Activated CD8-positive, alpha-beta T cell treated with anti-CD3 and anti-CD28 coated beads for 36 hours (primary cell): ENCODE measurements around the gene DDR1. TPM values are rescaled to one million over a fixed set of nuclear protein-coding genes. Genes with fewer than 3 reads are reported as not detected.
A peak's percentile ranks its signal among the peaks of the same experiment; 100 is the strongest.

ENCODE experiments used
- ATAC-seq: fragments of 200-7000 bp; cut with Tn5 transposase; one replicate; pipeline ENCODE4 v1.10.0; 2021; ENCODE audit warnings: mild to moderate bottlenecking, moderate library complexity
- CTCF ChIA-PET: fragments of 350-600 bp; sonication (Branson Sonifier 250); formaldehyde crosslinking; loops from one replicate; lab custom pipeline; 2021; ENCODE audit warnings: antibody characterized with exemption; lab: Charles Lee
- POLR2A ChIA-PET: fragments of 350-600 bp; sonication (Branson Sonifier 250); formaldehyde crosslinking; loops from one replicate; lab custom pipeline; 2021; ENCODE audit warnings: antibody characterized with exemption; lab: Charles Lee
- DNase-seq: peaks from one replicate; pipeline ENCODE4 v3.0.0-alpha.2; 2020
- H3K27ac Mint-ChIP-seq: one replicate; pipeline ENCODE4 v1.8.0; 2021; ENCODE audit warnings: mild to moderate bottlenecking, mixed read lengths
- H3K27me3 Mint-ChIP-seq: one replicate; pipeline ENCODE4 v1.8.0; 2021; ENCODE audit warnings: mixed read lengths
- H3K36me3 Mint-ChIP-seq: one replicate; pipeline ENCODE4 v1.8.0; 2021; ENCODE audit warnings: low read depth, mixed read lengths
- H3K4me1 Mint-ChIP-seq: one replicate; pipeline ENCODE4 v1.8.0; 2021; ENCODE audit warnings: low read depth, mixed read lengths
- H3K4me3 Mint-ChIP-seq: one replicate; pipeline ENCODE4 v1.8.0; 2021; ENCODE audit warnings: mild to moderate bottlenecking, moderate library complexity, mixed read lengths
- H3K9me3 Mint-ChIP-seq: one replicate; pipeline ENCODE4 v1.8.0; 2021; ENCODE audit warnings: mixed read lengths
- CTCF ChIP-seq: fragments of 200-600 bp; IDR thresholded peaks from one replicate; pipeline ENCODE4 v1.8.0; 2022; ENCODE audit warnings: antibody characterized with exemption, mild to moderate bottlenecking
- intact Hi-C: fragments of 100-400 bp; cut with micrococcal nuclease; formaldehyde crosslinking; loops from one replicate; pipeline ENCODE4 v1.10.0; 2022
- total RNA-seq, 2 experiments: library from RNA; stranded (reverse); gene quantifications; one replicate each; pipeline ENCODE4 v1.2.3, GENCODE V29; 2021

Gene DDR1
- total RNA-seq, 2 experiments from 2014 or later = 14.4 to 14.5 TPM

- ChIA-PET POLR2A (interaction anchor here (0.6 to 1.8 kb wide), 4 partner anchors 51 to 208 kb away, joined by 3 to 7 read pairs (median 4); no protein-coding TSS in a partner anchor), CTCF (interaction anchor here (1.2 to 10.4 kb wide), 6 partner anchors 26 to 209 kb away, joined by 3 to 82 read pairs (median 5); partner anchors contain the start of gene DHX16)
- intact Hi-C loops = no loop called here
- TF ChIP-seq CTCF = no peak
- Mint-ChIP-seq H3K9me3 (no peaks in the 10 kb centered on the region), H3K36me3 (no peaks in the 10 kb centered on the region), H3K4me1 (peaks cover 46% of the 10 kb centered on the region), H3K27me3 (no peaks in the 10 kb centered on the region), H3K4me3 (no peak overlapping the region), H3K27ac (no peak overlapping the region)
- DNase-seq (no peak), ATAC-seq (no peak)
Observed at GRCh38 chr6:30881392-30882203, 2.7 kb upstream of the DDR1 start.

- no peaks in the 10 kb centered on the region for H3K27me3 Mint-ChIP-seq
- H3K36me3 Mint-ChIP-seq = no peaks in the 10 kb centered on the region
- intact Hi-C loops = no loop called here
- POLR2A ChIA-PET = interaction anchor here (0.5 to 1.5 kb wide), 9 partner anchors 9 to 151 kb away, joined by 3 to 7 read pairs (median 3); no protein-coding TSS in a partner anchor
- no peak overlapping the region for H3K4me3 Mint-ChIP-seq
- ATAC-seq (no peak), DNase-seq (no peak)
- CTCF ChIA-PET = interaction anchor here (0.7 to 10.4 kb wide), 9 partner anchors 25 to 209 kb away, joined by 3 to 82 read pairs (median 5); partner anchors contain the start of genes DHX16 and VARS2
- peaks cover 41% of the 10 kb centered on the region for H3K4me1 Mint-ChIP-seq
- H3K9me3 Mint-ChIP-seq = no peaks in the 10 kb centered on the region
- H3K27ac Mint-ChIP-seq = no peak overlapping the region
- no peak for TF ChIP-seq CTCF
Observed at GRCh38 chr6:30882204-30882758, 2.0 kb upstream of the DDR1 start.

- TF ChIP-seq CTCF = no peak
- no peaks in the 10 kb centered on the region for H3K9me3 Mint-ChIP-seq
- CTCF ChIA-PET = interaction anchor here (0.7 to 10.4 kb wide), 13 partner anchors 9 to 210 kb away, joined by 3 to 82 read pairs (median 3); partner anchors contain the start of genes DHX16, IER3 and VARS2
- H3K4me1 Mint-ChIP-seq = peaks cover 34% of the 10 kb centered on the region
- DNase-seq (peak; percentile 25), ATAC-seq (no peak)
- no peaks in the 10 kb centered on the region for H3K27me3 Mint-ChIP-seq
- peak overlapping the region; percentile 51 for H3K4me3 Mint-ChIP-seq
- intact Hi-C loops = no loop called here
- POLR2A ChIA-PET = interaction anchor here (0.5 to 2.5 kb wide), 11 partner anchors 10 to 191 kb away, joined by 3 to 8 read pairs (median 3); no protein-coding TSS in a partner anchor
- H3K36me3 Mint-ChIP-seq = no peaks in the 10 kb centered on the region
- peak overlapping the region; percentile 50 for H3K27ac Mint-ChIP-seq
Observed at GRCh38 chr6:30882759-30883684, 1.3 kb upstream of the DDR1 start.

- peak overlapping the region; percentile 23 for H3K27ac Mint-ChIP-seq
- no peaks in the 10 kb centered on the region for H3K27me3 Mint-ChIP-seq
- TF ChIP-seq CTCF = no peak
- intact Hi-C loops = no loop called here
- no peaks in the 10 kb centered on the region for H3K36me3 Mint-ChIP-seq
- peak overlapping the region; percentile 65 for H3K4me3 Mint-ChIP-seq
- no peaks in the 10 kb centered on the region for H3K9me3 Mint-ChIP-seq
- peak; percentile 77 for DNase-seq
- peak; percentile 71 for ATAC-seq
- ChIA-PET CTCF (interaction anchor here (0.8 to 10.4 kb wide), 8 partner anchors 9 to 195 kb away, joined by 3 to 82 read pairs (median 4); partner anchors contain the start of gene IER3), POLR2A (interaction anchor here (0.6 to 2.5 kb wide), 13 partner anchors 11 to 206 kb away, joined by 3 to 8 read pairs (median 4); partner anchors contain the start of gene VARS2)
- H3K4me1 Mint-ChIP-seq = peaks cover 27% of the 10 kb centered on the region
Observed at GRCh38 chr6:30884521-30885480, 482 bp downstream of the DDR1 start.
